GM19468 (cell line): Measurements from ENCODE around the gene IKBKE.

ENCODE experiments used
- ATAC-seq: cut with Tn5 transposase; IDR thresholded peaks from one replicate; pipeline ENCODE4 v1.9.1; 2021; ENCODE audit warnings: mild to moderate bottlenecking, moderate library complexity, moderate number of reproducible peaks; ENCODE audit not compliant: unreplicated experiment; ENCODE audit errors: extremely low read depth

IKBKE gene

DNA sequence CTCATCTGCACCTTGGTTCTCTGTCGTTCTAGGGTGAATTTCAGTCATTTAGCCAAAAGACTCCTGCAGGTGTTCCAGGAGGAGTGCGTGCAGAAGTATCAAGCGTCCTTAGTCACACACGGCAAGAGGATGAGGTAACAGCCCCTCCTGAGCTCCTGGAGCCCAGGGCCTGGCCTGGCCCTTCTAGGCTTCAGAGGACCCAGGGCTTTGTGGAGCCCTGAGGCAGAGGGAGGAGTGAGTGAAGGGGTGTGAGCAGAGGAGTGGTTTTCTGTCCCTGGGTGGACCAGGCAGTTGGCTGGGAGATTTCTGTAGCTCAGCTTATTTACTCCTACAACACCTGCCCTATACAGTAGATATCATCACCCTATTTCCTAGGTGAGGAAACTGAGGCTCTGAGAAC lies 21.3 kb downstream of the IKBKE start:
- ATAC-seq = no peak

DNA sequence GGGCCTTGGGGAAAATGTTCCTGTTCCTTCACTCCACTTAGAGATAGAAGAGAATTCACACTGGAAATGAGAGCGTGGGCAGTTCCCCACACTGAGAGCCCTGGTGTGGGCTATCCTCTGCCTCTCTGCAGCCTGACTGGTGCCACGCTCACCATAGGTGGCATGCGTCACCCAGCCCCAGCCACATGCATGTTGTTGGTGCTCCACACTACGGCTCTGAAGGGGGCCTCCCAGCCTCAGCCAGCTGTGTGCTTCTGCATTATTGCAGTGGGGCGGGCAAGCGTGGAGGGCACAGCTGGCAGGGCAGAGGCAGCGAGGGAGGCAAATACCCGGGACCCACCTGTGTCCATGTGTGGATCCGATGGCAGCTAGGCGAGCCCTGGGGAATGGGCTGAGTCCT lies 22.3 kb downstream of the IKBKE start:
- no peak for ATAC-seq

DNA sequence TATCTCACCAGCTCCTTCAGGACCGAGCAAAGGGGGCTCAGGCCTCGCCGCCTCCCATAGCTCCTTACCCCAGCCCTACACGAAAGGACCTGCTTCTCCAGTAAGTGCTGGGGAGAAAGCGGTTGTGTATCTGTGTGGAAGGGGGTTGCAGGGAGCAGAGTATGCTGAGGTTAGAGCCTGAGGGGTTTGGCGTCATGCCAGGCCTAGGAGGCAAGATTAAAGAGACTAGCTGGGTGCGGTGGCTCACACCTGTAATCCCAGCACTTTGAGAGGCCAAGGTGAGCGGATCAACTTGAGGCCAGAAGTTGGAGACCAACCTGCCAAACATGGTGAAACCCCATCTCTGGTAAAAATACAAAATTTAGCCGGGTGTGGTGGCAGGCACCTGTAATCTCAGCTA lies 23.0 kb downstream of the IKBKE start:
- ATAC-seq = no peak

- ATAC-seq = no peak
Observed at GRCh38 chr1:206495011-206495461, 24.8 kb downstream of the IKBKE start.

DNA sequence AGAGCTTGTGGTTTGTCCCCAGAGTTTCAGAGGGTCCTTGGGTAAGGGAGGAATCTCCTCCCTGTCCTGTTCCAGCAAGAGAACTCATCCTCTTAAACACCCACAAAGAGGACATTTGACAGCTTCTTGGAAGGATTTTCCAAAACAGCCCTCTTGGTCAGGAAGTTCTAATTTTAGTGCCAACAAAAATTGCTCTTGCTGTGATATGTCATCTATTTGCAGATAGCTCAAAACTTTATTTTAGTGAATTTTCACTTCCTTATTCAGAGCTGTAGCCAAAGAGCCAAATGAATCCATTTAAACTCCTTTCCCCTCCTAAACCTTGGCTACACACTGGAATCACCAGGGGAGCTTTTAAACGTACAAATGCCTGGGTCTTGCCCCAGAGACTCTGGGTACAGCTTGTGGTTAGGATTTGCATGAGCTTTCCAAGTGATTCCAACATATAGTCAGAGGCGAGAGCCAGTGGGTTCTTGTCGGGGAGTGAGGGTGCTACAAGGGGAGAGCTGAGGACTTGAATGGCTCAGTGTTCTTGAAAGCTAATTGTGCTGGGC lies 25.3 kb downstream of the IKBKE start:
- ATAC-seq = no peak

GRCh38 chr1:206496131-206496793 lies 26.0 kb downstream of the IKBKE start:
- ATAC-seq = no peak

GRCh38 chr1:206497363-206497762 lies 27.1 kb downstream of the IKBKE start:
- ATAC-seq = no peak

- ATAC-seq = no peak
Observed at GRCh38 chr1:206497774-206498173, 27.5 kb downstream of the IKBKE start.

DNA sequence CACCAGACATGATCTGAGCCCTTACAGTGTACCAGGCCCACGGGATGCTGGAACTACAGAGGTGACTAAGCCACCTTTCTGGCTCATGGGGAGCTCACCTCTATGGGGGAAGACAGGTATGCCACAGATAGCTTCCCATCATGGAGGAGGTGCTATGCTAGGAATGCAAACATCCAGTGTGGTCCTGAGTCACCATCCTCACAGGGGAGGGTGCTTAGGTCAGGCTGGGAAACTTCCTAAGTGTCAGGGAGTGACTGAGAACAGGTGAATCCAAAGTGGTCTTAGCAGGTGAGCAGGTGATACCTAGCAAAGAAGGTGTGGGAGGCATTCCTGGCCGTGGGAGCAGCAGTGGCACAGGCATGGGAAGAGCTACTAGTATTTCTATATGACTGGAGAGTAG lies 28.4 kb downstream of the IKBKE start:
- ATAC-seq = no peak

DNA sequence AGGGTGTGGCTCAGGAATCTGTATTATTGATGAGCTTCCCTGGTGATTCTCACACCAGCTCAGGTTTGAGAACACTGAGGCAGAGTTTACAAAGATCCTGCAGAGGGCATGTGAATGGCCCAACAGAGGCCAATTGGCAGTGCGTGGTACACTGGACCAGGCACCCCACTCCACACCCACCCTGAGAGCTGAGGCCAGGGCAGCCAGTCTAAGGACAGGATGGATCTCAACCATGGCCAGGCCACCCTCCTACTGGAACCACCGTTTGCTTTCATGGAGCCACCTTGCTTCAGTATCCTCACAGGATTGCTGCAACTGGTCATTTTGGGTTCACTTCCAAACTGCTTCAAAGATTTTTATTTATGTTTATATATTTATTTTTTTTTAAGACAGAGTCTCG lies 29.8 kb downstream of the IKBKE start:
- ATAC-seq = no peak

DNA sequence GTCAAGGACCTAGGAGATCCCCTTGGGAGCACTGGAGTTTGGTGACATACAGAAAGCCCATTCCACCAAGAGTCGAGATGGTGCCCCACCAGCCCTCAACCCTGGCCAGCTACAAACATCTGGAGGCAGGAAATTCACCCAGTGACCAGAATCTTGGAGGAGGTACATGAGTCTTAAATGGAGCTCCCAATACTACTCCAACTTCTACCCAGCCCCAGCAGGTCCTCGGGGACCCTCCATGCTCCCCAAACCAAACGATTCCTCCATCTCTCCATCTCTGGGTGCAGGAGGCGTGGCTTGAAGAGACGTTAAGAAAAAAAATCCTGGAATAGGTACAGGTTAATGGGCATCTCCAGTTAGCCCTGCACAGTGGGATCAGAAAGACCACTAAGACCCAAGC lies 31.6 kb downstream of the IKBKE start:
- no peak for ATAC-seq

DNA sequence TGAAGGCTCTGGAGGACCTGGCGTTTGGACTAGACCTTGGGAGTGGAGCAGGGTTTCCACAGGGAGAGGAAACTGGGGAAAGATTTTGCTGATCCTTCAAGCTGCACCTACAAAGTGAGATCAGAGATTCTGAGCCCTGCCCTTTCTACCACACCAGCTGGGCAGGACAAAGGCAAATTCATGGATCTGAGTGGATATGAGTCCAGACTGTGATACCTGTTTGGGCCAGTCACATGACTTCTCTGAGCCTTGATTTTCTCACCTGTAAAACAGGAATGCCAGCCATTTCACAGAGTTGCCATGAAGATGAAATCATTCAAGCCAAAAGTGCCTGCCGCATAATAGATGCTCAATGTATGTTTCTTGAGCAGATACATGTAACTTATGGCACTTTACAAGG lies 32.1 kb downstream of the IKBKE start:
- ATAC-seq = no peak

- ATAC-seq = no peak
Observed at GRCh38 chr1:206502812-206503211, 32.5 kb downstream of the IKBKE start.

- peak; percentile 25 for ATAC-seq
Observed at GRCh38 chr1:206503591-206504362, 33.5 kb downstream of the IKBKE start.

DNA sequence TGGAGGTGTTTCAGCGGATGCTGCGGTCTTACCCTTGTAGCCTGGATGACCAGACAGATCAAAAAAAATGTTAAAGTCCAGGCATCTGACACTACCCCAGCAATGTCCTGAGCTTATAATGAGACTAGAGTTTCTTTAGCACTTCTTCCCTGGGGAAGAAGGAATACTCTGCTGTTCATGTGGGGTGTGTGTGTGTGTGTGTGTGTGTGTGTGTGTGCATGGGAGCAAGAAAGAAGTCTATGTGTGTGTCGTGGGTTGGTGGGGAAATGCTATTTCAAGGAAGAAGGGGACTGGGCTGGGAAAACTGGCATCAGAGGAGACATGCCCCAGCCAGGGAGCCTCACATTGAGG lies 34.1 kb downstream of the IKBKE start:
- no peak for ATAC-seq

DNA sequence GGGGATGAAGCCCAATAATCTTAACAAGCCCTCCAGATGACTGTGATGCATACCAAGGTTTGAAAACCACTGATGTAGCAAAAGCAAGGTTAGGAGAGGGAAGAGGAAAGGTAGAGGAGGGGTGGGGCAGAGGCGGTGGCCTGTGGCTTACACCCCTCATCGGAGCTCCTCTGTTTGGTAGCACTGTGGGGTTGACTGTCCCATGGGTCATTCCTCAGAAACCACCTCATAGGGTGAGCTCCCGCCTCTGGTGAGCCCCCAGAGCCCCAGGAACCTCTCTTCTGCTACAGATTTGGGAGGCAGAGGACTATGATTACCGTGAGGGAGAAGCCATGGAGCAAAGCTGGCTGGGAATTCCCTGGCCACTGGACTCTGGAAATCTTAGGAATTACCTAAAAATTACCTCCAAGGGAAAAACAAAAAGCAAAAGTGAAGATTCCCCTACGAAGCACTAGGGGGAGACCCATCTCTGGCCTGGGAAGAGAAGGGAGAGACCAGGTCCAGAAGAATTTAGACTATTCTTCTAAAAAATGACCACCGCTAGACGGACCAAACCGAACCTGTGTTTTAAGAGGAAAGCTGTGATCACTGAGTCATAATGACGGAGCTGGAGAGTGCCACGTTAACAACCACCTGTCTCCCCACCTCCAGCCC lies 35.6 kb downstream of the IKBKE start:
- no peak for ATAC-seq

DNA sequence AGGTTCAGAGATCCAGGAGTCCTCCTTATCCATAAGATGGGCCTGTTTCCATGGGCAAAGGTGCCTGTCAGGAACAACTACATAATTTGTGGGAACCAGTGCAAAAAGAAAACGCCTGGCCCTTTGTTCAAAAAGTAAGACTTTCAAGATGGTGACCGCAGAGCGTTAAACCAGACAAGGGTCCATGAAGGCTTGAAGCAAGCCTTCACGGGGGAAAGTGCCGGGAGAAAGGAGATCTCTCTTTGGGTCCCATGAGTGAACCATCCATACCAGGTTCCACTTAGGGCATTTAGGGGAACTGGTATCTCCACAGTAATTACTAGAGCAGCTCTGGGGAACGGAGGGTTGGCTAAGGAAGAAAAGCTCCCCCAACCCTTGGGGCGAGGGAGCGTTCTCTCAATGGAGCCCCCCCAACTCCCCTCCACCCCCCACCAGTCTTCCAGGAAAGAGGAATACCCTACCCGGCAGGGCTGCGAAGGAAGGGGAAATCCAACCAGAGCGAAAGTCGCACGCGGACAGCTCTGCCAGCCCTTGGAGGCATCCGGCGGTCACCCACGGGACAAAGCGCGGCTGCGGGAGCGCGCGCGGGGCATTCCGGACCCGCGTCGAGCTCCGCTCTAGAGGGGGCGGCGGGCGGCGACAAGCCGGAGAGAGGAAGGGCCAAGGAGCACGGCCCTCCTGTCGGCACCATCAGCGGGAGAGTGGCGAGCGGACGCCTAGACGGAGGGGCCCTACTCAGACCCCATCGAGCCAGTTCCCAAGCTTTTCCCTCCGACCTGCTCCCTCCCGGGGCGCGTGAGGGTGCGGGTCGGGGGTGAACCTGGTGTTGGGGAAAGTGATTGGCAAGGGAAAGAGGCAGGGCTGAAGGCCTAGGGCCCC lies 36.4 kb downstream of the IKBKE start:
- ATAC-seq = no peak

GRCh38 chr1:206507284-206508129 lies 37.2 kb downstream of the IKBKE start, which contains the start of gene RASSF5:
Gene RASSF5 (plus strand): TSS chr1:206507531. CDS start chr1:206507603, 72 bp downstream.
- no peak for ATAC-seq
